Bone marrow (tissue), 2 donors: ENCODE data around the gene ABCC11.

Source experiments
- DNase-seq, 2 donors: peaks; one replicate each; lab custom pipeline; 2025; lab: John Stamatoyannopoulos, UW

ABCC11 gene

DNA sequence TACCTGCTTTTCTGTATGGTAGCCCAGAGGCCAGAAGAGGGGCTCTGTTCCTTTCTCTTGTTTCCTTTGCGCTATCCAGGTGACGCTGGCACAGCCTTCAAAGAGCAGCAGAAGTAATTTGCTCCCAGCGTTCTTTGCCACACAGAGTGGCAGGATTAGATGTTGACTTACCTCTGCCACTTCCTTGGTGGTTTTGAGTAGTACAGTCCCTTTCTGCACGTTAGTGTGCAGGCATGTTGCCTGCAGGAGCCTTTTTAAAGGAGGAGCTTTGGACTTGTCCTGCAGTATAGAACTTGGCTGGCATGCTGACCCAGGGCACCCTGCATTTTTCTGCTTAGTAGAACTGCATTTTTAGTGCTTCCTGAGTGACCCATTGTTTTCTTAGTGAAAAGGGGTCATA is at the start of gene ABCC11:
Gene ABCC11, minus strand, starts transcription at position 229 of the 400 bp plus-strand sequence. CDS start 15,618 bp downstream, outside the sequence.
- no peak for DNase-seq

DNA sequence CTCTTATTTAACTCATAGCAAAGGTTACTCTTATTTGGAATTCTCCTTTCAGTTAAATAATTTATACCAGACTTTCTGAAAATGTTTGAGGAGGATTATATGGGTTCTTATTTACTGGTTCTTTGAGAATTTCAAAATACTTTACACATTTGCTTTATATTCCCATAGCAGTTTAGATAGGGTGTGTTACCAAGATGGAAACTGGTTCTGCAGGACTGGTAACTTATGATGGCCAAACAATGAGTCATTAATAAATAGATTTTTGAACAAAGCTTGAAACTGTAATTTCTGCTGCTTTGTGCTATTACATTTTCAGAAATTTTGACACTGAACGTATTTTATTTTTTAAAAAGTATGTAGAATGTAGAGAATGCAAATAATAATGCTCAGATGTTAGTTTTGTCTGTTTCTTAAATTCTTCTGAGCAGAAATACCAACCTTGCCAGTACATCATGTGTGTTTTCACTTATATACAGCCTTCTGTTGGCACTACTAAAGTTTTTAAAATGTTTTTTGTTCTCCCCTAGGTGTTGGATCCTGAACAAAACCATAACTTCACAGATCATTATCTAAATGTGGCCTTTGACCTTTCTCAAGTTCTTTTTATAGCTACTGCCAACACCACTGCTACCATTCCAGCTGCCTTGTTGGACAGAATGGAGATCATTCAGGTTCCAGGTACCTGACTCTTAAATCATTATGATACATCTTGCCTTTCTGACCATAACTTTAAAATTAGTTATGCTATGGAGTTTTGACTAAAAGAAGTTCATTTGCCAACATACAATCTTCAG is 48.3 kb upstream of the ABCC11 start:
- DNase-seq = no peak

DNA sequence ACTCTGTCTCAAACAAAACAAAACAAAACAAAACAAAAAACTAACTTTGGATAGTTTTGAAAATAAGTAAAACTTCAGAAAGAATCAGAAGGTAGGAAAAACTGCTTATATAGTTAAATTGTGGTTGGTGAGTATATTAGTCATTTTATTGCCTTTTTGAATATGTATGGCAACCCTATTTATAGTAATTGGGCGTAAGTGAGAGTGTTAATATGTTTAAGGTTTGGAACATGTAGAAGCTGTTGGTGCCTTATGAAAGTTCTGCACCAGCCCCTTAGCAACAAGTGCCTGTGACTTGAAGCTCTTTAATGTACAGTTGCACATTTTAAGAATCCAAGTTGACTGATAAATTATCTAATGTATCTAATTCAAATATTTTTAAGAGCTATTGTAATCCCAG is 47.4 kb upstream of the ABCC11 start:
- DNase-seq = no peak

DNA sequence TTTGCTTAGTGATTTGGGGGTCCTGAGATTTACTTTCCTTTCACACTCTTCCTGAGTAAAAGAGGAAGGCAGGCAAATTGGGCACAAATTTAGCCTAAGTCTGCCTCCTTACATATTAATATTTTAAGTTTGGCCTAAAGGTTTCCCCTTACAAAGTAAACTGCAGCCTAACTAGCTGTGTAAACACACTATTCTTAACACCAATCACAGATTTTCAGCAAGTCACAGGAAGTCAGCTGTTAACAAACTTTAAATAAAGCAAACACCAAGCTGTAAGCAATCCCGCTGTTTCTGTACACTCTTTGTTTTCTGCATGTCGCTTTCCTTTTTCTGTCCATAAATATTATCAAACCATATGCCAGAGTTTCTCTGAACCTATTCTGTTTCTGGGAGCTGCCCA is 45.1 kb upstream of the ABCC11 start:
- DNase-seq = no peak

DNA sequence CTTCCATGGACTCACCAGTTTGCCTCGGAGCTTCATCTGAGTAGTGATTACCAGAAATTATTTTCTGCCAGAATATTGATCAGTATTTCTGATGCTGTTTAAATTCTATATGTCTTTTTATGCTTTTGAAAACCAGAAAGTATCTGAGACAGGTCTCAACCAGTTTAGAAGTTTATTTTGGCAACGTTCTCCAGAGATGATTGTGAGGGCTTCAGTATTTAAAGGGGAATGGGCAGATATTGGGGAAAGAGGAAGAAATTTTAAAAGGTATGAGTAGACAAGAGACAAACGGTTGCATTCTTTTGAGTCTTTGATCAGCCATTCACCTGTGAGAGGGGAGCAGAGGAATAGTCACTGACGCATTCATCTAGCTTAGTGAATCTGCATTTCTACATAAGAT is 44.4 kb upstream of the ABCC11 start:
- DNase-seq = no peak

DNA sequence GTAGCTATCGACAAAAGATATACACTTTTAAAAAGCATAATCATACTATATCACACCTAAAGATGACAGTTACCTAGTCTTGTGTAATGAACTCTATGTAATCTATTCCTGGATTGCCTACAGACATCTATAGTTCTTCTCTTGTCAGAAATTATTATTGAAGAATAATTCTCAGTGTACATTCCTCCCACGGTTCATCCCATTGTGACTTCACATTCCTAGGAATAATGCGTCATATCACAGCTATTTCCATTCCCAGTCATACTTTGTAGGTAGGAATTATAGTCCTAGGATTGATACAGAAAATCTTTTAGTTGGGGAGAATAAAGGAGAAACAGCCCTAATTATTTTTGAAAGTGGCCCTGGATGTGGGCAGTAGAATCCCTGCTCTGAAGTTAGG is 44.0 kb upstream of the ABCC11 start:
- no peak for DNase-seq

DNA sequence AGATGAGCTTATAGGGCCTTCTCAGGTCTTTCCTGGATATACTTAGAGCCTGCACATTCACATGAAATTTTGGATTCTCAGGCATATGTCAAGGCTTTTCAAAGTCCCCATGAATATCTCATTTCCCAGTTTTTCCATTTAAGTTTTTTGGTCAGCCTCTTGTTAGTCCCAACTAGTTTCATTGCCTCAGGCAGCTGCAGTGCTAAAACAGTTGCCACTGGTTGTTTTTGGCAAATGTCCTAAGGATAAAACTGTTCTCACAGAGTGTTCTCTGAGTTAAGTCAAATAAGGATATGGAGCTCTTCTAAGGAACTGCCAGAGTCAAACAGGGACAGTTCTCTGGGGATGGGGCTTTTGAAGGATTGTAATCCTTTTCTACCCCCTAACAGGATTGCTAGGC is 39.9 kb upstream of the ABCC11 start:
- DNase-seq = no peak

DNA sequence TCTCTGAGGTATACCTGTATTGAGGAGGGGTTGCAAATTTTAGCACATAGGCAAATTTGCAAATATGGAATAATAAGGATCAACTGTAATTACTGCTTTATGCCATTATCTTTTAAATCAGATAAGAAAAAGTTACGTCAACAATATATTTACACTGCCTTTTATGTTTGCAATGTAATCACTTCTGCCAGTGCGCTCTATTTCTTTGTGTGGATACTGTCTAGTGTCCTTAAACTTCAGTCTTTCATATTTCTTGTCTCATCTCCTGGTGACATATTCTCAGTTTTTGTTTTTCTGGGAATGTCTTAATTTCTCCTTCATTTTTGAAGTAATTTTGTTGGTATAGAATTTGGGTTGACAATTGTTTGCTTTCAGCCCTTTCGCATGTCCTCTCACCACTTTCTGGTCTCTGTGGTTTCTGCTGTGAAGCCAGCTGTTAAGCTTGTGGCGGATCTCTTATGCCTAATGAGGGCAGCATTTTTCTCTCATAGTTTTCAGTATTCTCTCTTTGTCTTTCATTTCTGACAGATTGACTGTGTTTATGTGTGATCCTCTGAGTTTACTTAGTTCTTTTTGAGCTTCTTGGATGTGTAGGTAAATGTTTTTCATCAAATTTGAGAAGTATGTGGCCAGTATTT is 37.6 kb upstream of the ABCC11 start:
- DNase-seq = no peak

DNA sequence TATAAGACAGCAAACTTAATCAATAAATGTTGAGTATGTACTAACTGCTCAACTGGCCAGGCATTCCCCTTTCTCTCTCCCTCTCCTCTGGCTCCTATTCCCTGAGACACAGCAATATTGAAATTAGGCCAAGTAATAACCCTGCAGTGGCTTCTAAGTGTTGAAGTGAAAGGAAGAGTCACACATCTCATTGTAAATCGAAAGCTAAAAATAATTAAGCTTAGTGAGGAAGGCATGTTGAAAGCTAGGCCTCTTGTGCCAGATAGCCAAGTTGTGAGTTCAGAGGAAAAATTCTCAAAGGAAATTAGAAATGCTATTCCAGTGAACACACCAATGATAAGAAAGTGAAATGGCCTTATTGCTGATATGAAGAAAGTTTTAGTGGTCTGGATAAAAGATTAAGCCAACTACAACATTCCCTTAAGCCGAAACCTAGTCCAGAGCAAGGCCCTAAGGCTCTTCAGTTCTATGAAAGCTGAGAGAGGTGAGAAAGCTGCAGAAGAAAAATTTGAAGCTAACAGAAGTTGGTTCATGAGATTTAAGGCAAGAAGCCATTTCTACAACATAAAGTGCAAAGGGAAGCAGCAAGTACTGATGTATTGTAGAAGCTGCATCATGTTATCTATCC is 35.4 kb upstream of the ABCC11 start:
- no peak for DNase-seq

DNA sequence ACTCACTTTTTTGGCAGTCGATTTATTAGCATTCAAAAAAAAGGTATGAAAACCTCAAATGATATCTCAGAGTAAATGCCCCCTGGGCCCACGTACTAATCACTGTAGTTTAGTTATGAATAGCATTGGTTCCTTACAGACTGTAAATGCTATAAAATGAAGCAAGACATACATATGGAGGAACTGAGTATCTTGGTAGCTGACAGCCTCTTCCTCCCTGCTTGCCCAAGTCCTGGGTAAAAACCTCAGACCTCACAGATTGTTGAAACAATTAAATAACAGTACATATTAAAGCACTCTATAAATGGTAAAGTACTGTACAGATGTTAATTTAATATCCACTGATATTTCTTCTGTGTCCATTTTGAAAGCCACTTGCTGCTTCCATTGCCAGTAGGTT is 33.2 kb upstream of the ABCC11 start:
- DNase-seq = no peak

DNA sequence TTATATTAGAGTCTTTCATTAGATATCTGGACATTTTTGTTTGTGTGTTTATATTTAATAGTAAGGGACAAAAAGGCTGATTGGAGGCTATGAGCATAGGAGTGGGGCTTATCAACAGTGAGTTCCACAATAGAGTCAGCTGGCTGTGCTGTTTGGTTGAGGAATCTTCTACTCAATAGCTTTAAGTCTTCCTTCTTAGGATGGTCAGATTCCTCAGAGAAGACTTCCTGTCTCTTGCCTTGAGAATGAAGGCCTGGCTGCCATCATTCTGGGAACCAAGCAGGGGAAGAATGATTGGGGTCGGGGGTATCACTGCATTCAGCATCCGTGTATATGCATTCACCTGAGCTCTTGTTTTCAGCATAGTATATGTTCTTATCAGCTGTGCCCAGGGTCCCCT is 31.9 kb upstream of the ABCC11 start:
- no peak for DNase-seq

DNA sequence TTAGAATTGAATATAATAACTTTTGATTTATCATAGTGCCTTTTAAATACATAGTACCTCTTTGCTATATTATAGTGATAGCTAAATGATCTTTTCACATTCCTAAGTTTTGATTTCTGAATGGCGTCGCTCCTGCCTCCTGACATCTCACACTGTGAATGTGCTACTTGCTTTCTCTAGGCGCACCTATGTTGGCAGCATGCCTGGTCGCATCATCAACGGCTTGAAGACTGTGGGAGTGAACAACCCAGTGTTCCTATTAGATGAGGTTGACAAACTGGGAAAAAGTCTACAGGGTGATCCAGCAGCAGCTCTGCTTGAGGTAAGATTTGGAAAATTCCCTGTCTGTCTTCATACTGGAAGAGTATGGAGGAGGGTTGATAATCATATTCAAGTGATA is 29.8 kb upstream of the ABCC11 start:
- no peak for DNase-seq

DNA sequence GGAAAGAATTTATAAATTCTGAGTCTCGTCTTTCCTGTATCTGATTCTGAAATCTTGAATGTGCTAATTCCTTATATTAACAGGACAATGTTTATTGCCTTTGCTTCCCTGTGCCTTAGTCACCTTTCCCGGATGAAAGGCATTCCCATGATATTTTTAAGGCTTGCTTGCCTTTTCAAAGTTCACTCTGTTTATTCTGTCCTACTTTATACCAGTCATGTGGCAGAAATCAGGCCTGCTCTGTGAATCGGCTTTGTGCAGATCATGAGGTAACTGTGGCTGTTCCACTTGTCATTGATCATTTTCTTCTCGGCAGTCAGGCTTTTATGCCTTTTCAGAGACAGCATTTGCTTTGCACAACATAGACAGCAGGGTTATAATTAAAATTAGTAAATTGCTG is 28.8 kb upstream of the ABCC11 start:
- DNase-seq = no peak

DNA sequence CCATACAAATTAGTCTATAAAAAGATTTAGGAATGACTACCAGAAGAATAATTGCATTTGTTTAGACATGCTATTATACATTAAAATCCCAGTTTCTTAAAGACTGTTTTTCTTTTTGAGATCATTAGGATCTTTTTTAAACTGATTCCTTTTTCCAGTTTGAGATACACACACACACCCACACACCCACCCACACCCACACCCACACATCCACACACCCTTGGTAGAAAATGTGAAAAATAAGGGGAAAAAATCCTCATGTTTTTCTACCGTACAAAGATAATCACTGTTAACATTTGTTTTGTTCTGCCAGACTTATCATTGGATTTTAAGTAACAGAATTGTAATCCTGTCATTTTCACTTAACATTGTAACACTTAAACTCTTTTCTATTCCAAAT is 27.1 kb upstream of the ABCC11 start:
- DNase-seq = no peak

DNA sequence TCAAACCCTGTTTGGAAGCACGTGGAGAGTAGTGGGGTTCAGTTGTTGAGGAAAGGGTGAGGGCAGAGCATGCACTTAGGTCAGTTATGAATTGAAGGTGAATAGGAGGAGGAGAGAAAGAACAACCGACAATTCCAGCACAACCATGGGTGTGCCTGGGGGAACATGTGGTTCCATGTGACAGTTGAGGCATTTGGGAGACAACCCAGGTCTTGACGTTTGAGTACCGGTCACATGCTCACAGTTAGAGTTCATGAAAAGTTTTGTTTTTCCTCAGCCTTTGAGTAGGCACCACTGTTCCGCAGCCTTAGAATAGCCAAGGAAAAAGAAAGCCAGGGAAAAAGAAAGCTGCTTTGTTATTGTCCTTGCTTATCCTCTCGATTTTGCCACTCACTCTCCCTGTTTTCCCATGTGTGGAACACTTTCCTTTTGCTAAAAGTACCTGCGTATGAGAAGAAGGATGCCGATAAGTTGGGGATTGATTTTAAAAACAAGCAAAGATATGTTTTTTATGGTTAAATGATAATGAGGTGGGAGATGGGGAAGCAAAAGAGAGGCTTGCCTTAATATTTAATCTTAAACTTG is 25.6 kb upstream of the ABCC11 start:
- DNase-seq = no peak

DNA sequence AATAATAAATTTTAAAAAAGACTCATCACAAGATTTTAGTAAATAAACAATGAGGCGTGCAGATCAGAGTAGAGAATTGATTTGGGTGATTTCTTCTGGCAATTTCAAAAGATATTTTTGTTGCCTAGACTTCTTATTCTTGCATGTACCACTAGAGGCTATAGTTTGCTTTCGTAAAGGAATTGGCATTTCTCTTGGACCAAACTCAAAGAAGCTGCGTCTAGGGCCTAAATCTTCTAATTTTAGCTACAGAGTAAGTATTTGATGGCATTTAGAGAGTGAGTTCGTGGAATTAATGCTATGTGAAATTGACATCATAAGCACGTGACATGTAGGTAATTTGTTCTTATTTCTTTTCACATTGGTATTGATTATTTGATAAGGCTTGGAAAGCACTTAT is 24.4 kb upstream of the ABCC11 start:
- no peak for DNase-seq

DNA sequence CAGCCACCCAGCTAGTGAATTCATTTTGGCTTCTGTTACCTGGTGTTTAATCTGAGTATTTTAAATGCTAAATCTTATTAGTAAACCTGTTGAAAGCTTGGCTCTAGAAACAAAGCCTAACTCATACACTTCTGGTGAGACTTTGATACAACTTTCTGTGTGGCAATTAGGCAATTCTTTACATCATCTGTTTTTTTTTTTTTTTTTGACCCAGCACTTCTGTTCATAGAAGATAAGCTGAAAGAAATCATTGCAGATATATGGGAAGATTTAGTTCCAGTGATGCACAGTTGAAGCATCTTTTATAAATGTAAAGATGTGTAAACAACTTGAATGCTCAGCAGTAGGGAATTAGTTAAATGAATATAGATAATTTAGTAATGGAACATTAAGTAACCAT is 21.7 kb upstream of the ABCC11 start:
- no peak for DNase-seq

DNA sequence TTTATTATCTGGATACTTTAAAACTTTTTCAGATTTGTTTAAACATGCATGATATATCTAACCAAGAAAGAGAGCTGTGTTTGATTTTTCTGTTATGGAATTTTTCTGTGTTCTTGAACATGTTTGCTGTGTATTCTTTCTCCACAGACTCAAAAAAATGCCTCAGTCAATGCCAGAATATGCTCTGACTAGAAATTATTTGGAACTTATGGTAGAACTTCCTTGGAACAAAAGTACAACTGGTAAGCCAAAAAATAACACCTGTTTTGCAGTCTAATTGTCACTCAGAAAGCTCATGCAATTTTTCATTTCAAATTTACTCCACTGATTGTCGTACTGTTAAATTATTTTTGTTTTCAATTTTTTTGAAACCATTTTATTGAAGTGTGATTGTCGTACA is 15.3 kb upstream of the ABCC11 start:
- DNase-seq = no peak

DNA sequence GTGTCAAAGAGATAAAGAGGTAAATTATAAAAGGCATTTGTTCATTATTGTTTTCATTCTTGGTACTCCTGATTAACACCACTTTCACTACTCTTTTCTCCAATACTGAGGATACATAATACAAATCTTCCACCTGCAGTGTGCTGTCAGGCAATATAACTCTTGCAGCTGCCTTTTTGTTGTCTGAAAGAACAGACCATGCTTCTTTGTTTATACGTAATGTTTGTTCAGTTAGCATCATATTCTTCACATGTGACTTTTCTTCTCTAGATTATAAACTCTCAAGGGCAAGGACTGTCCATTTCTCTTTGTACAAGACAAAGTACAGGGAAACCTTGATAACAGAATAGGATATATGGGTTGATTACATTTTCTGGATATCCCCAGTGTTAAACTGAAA is 14.2 kb upstream of the ABCC11 start:
- DNase-seq = no peak

DNA sequence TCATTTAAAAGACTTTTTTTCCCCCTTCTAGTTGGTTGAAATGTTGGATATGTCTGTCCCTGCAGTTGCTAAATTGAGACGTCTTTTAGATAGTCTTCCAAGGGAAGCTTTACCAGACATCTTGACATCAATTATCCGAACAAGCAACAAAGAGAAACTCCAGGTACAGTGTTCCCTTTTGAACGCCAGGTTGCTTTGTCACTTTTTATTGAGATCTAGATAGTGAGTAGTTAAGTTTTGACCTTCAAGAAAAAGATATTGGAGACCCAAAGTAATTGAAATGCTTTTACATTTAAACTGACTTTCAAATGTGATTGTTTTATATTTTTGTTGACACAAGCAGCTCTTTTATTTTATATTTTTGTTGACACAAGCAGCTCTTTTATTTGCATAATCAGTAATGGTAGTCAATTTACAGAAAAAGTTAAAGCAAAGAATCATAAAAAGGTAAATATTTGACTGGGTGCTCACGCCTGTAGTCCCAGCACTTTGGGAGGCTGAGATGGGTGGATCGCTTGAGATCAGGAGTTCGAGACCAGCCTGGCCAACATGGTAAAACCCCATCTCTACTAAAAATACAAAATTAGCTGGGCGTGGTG is 9.3 kb upstream of the ABCC11 start:
- DNase-seq = no peak

DNA sequence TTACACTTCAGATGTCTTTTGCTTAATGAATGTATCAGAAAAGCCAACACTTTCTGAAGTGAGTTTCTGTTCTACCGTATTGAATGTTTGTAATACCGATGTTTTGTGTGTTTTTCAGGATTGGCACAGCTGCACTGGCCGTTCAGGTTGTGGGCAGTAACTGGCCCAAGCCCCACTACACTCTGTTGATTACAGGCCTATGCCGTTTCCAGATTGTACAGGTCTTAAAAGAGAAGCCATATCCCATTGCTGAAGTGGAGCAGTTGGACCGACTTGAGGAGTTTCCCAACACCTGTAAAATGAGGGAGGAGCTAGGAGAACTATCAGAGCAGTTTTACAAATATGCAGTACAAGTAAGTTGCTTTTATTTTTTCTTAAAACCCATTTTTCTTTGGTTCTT is 4.7 kb upstream of the ABCC11 start:
- DNase-seq = no peak

DNA sequence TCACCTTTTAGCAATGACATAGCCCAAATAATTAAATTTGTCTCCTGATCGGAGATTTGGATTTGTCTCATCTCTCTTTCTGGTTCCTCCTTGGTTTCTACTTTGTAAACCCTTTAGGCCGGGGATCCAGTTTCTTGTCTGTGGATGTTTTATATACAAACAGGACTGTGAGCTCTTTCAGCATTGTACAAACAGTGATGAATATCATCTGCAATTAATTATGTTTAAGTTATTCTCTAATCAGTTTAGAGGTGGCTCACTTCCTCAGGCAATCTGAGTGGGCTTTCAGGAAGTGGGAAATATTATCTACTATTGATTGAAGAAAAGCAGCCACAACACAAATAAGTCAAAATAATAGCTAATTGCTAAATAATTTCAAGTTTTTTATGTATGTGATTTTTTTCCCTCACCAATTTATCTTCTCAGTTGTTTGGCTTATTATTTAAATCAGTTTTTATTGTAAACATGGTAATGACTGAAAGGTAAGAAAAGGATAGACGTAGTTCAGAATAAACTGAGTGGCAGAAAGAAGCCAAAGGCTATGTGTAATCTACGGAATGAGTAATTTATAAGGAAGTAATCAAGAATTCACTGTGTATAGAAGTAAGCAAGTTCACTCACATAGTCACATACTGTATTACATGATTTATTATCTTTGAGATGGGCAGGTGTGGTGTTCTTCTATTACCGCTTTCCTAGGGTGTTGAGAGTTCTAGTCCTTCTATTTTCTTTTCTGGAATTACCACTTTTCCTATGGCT is 3.4 kb upstream of the ABCC11 start:
- DNase-seq = no peak
